AG09319 (cell line): ENCODE results near the gene USP2.

Experiments used
- DNase-seq: peaks from one replicate; pipeline ENCODE4 v3.0.0-alpha.2; 2010; ENCODE audit warnings: low read depth; ENCODE audit errors: extremely low read depth
- CTCF ChIP-seq: IDR thresholded peaks from 2 replicates; pipeline ENCODE4 v1.5.1; 2011; ENCODE audit warnings: low read depth, mild to moderate bottlenecking, inconsistent platforms, low read length, moderate library complexity

The USP2 gene

GRCh38 chr11:119317592-119318239, 63.8 kb downstream of the USP2 start:
- TF ChIP-seq CTCF, result no peak
- DNase-seq, result no peak

- no peak for DNase-seq
- TF ChIP-seq CTCF, result no peak
These were observed 64.5 kb downstream of the USP2 start, which contains the start of gene MCAM for GRCh38 chr11:119316729-119317591. Gene MCAM (minus strand): TSS chr11:119317130. CDS start chr11:119317101, 29 bp downstream.

GRCh38 chr11:119316016-119316728, 65.3 kb downstream of the USP2 start:
- TF ChIP-seq CTCF, result no peak
- no peak for DNase-seq

GRCh38 chr11:119315131-119316015, 66.1 kb downstream of the USP2 start:
- no peak; the same call in 1 of the 2 replicates for TF ChIP-seq CTCF
- no peak for DNase-seq

GRCh38 chr11:119314726-119315125, 66.8 kb downstream of the USP2 start:
- DNase-seq, result no peak

GRCh38 chr11:119310682-119311052, 70.8 kb downstream of the USP2 start:
- DNase-seq, result no peak
- no peak for TF ChIP-seq CTCF

More at GRCh38 chr11:119314726-119315125, 66.8 kb downstream of the USP2 start:
- no peak for TF ChIP-seq CTCF
